GM12865 (cell line): Measurements from ENCODE around the gene VCAN.
A peak's percentile ranks its signal among the peaks of the same experiment; 100 is the strongest.

ENCODE experiments used
- DNase-seq: peaks from one replicate; pipeline ENCODE4 v3.0.0; 2010; ENCODE audit warnings: low read depth
- H3K4me3 ChIP-seq: 2 replicates; pipeline ENCODE4 v1.5.1; 2011; ENCODE audit warnings: mild to moderate bottlenecking, low read depth, low read length, control low read depth
- TF ChIP-seq, protein P1 (sequence below): IDR thresholded peaks from 2 replicates; pipeline ENCODE4 v1.5.1; 2011; ENCODE audit warnings: low read length, control low read depth, low read depth, inconsistent platforms; ENCODE audit not compliant: insufficient read depth; ENCODE audit errors: missing control alignments

Gene VCAN

DNA sequence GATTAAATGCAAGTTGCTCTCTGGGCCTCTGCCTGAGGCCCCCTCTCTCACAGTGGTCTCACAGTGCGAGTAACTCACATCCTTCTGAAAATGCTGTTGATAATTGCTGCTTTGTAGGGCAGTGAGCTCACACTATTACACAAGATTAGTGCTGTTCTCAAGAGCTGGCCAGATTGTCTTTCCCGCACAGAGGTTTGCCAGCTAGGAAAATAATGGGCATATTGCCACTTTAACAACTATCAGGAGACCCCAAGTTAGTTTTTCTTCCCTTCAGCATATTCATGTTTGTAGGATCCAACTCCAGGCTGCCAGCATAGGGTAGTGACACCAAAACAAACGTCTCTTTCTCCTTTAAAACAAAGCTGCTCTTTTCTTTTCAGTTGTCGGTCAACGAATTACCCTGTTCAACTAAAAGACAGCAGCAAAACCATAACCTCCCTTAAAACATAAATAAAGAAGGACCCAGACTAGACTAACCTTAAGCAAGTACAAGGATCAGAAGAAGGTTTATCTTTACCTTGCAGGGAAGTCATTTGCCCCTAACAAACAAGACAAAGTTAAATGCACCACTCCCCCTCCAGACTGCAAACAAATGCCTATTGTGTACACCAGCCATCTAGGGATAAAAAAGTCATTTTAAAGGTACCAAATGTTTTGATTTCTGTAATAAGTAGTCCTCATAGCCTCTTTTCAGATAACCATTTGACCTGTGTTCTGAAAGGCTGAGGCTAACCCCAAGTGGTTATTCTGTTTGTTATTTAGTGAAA is 91.4 kb downstream of the VCAN start:
- no peak for DNase-seq
- no peak overlapping the region for H3K4me3 ChIP-seq
- TF ChIP-seq, protein P1, sequence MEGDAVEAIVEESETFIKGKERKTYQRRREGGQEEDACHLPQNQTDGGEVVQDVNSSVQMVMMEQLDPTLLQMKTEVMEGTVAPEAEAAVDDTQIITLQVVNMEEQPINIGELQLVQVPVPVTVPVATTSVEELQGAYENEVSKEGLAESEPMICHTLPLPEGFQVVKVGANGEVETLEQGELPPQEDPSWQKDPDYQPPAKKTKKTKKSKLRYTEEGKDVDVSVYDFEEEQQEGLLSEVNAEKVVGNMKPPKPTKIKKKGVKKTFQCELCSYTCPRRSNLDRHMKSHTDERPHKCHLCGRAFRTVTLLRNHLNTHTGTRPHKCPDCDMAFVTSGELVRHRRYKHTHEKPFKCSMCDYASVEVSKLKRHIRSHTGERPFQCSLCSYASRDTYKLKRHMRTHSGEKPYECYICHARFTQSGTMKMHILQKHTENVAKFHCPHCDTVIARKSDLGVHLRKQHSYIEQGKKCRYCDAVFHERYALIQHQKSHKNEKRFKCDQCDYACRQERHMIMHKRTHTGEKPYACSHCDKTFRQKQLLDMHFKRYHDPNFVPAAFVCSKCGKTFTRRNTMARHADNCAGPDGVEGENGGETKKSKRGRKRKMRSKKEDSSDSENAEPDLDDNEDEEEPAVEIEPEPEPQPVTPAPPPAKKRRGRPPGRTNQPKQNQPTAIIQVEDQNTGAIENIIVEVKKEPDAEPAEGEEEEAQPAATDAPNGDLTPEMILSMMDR = no peak

DNA sequence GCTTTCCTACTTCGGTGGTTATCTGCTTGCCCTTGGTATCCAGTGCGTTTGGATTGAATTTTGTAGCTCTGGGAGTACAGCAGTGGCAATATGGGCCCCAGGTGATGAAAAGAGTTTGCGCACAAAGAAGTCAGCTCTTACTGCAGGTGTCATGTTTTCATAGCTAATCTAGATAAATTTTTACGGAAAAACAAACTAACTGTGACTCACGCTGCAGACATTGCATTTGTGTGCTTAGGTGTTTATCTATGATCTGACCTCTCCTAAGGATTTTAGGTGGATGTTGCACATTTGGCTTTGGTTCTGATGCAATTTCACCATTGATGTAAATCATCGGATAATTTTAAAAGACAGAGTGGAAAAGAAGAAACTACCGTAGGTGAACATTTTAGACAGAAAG is 92.1 kb downstream of the VCAN start:
- TF ChIP-seq, protein P1 = no peak
- DNase-seq = no peak
- no peak overlapping the region for H3K4me3 ChIP-seq

DNA sequence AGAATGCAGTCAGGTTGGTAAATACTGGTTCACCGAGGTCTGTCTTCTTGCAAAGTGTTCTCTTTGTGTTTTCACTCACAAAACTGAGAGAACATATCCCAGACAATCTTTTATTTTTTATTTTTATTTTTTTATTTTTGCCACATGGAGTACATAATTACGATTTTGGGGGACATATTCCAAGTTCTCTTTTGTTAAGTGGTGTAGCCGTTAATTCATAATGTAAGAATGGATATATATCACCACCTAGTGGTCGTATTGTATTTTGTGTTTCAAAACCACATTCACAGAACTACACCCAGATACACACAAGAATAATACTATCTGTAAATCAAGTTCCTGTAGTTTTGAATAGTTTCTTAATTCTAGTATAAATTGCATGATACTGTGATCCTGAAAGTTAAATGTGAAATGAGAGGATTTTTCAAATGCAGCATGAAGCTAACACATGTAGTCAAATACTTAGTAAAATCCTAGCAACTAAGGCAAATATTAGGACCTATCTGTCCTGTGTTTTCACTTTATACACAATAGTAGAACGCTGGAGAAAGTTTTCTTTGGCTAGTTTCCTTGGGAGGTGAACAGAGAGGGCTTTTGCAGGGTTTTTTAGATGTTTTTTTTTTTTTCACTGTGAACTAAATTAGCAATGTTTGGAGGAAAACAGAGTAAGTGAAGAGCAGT is 92.7 kb downstream of the VCAN start:
- H3K4me3 ChIP-seq = no peak overlapping the region
- peak; percentile 43 for DNase-seq
- TF ChIP-seq, protein P1 = peak; percentile 38

DNA sequence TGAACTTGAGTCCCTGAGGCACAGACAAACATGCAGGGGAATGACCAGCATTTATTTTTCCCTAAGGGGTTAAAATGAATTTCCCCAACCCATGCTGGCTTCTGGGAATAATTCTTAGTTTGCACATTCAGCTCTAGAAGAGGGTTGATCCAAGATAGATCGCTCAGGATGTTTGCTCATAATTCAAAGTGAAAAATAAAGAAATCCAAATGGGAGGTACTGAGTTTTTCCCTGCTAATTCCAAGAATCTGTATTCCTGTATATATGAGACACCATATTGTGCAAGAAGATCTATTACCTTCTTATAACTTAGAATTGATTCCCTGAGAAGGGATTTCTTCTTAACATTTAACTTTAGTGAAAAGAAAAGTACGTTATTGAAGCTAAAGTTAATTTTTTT is 96.2 kb downstream of the VCAN start:
- TF ChIP-seq, protein P1 = no peak
- DNase-seq = no peak
- no peak overlapping the region for H3K4me3 ChIP-seq

DNA sequence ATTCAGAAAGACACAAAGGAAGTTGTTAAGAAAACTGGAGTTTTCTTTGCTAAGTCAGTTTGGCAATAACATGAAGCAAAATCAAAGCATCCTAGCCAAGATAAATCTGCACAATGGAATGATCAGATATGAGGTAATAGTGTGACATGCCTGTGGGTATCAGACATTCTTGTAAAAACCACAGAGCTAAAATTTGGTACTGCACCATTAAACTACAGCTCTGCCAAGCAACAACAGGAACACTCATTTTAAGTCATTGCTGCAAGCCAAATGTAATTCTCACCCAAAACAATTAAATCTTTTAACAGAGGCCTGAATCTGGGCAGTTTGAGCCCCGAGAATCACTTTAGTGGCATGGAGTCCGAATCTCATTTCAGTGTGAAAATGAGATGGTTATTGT is 96.6 kb downstream of the VCAN start:
- TF ChIP-seq, protein P1 = no peak
- no peak overlapping the region for H3K4me3 ChIP-seq
- no peak for DNase-seq

DNA sequence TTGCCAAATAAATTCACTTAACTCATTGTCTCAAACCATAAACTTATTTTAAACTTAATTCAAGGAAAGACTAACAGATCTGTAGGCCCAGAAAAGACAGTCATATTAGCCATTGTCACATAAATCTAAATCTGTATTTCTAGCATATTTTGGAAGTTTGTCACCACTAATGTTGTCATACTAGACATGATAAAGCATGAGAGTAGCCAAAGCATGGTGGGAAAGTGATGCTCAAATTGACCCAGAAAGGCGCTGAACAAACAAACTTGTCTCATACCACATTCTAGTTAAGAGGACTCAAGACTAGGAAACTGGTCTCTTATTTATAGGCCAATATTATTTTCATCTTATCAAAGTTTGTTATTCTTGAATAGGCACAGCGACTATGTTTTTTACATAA is 99.4 kb downstream of the VCAN start:
- TF ChIP-seq, protein P1 = no peak
- no peak overlapping the region for H3K4me3 ChIP-seq
- no peak for DNase-seq
